Measurements from ENCODE around the gene STK32B. TPM values are rescaled to one million over a fixed set of nuclear protein-coding genes. Genes with fewer than 3 reads are reported as not detected.

The STK32B gene
- polyA plus RNA-seq, 1 of the 3 experiments (the other 2 are of a cell fraction), result 0.20 TPM

- no peaks in the 10 kb centered on the region for H3K79me2 ChIP-seq (ENCODE audit: insufficient read depth)
- ChIA-PET CTCF (interaction anchor here (1.6 kb wide), 1 partner anchor 88 kb away, joined by 6 read pairs; no protein-coding TSS in a partner anchor), POLR2A (no interaction called here)
- no peak overlapping the region for H3K9ac ChIP-seq
- WGBS (ENCODE audit: low lambda C conversion rate), result under 1% methylated on average over 9 of the region's 9 CpGs
- H3K9me3 ChIP-seq, result no peaks in the 10 kb centered on the region
- no peaks in the 10 kb centered on the region for H3K9me2 ChIP-seq
- H3K36me3 ChIP-seq (replicated peaks in 1 of 2; ENCODE audit: control insufficient read depth in 1 of 2, insufficient read depth in 2 of 2, low read length in 1 of 2), result no peaks in the 10 kb centered on the region
- H3K4me1 ChIP-seq (ENCODE audit: control insufficient read depth in 1 of 2, insufficient read depth in 2 of 2, low read depth in 1 of 2, low read length in 1 of 2), result no peaks in the 10 kb centered on the region
- no peak for DNase-seq
- no peaks in the 10 kb centered on the region for H3F3A ChIP-seq (replicated peaks; ENCODE audit: insufficient read depth)
- H3K4me2 ChIP-seq, result no peak overlapping the region
- TF ChIP-seq RXRA (IDR thresholded peaks at IDR 0.05; ENCODE audit: borderline replicate concordance, low read depth) (no peak), FOSL2 (IDR thresholded peaks at IDR 0.05; ENCODE audit: borderline replicate concordance, low read depth) (no peak), TCF12 (IDR thresholded peaks at IDR 0.05) (no peak), TAF1 (IDR thresholded peaks at IDR 0.05; ENCODE audit: borderline replicate concordance, low read depth, low read length) (no peak), FOXJ3 (CRISPR knock-in tag; IDR thresholded peaks at IDR 0.05) (no peak), SMC3 (IDR thresholded peaks at IDR 0.05; ENCODE audit: low read depth, low read length) (no peak), USF1 (IDR thresholded peaks at IDR 0.05; ENCODE audit: borderline replicate concordance, low read depth) (no peak), MEF2A (IDR thresholded peaks at IDR 0.05; ENCODE audit: borderline replicate concordance, low read depth) (no peak), EP300 (IDR thresholded peaks at IDR 0.05; ENCODE audit: borderline replicate concordance in 1 of 2, low read depth in 1 of 2, low read length in 1 of 2) (no peak), NRF1 (IDR thresholded peaks at IDR 0.05; ENCODE audit: low read depth, low read length) (no peak), PBX3 (IDR thresholded peaks at IDR 0.05) (no peak), GATA2 (CRISPR knock-in tag; IDR thresholded peaks at IDR 0.05) (no peak), RFX5 (IDR thresholded peaks at IDR 0.05; ENCODE audit: low read length) (no peak), FOXM1 (IDR thresholded peaks at IDR 0.05; ENCODE audit: low read depth) (no peak), EZH2phosphoT487 (IDR thresholded peaks at IDR 0.05; ENCODE audit: borderline replicate concordance, low read depth) (no peak), NFIC (IDR thresholded peaks at IDR 0.05; ENCODE audit: borderline replicate concordance) (no peak), ELF1 (IDR thresholded peaks at IDR 0.05) (no peak), SIN3A (IDR thresholded peaks at IDR 0.05; ENCODE audit: borderline replicate concordance, low read depth, low read length) (no peak)
- H3K4me3 ChIP-seq (ENCODE audit: low read depth in 2 of 2, low read length in 1 of 2), result no peak overlapping the region
- H3K27me3 ChIP-seq (ENCODE audit: insufficient read depth), result peaks cover 9% of the 10 kb centered on the region; the same call in 1 of the 2 replicates
- H2AFZ ChIP-seq (ENCODE audit: low read depth), result no peak overlapping the region
- no peak overlapping the region for H3K27ac ChIP-seq (ENCODE audit: low read depth in 2 of 2, low read length in 1 of 2)
- H4K20me1 ChIP-seq (ENCODE audit: insufficient read depth), result no peaks in the 10 kb centered on the region
Observed at GRCh38 chr4:5137927-5138326, 86.6 kb downstream of the STK32B start.

- no peak overlapping the region for H3K4me3 ChIP-seq (ENCODE audit: low read depth in 2 of 2, low read length in 1 of 2)
- peaks cover 9% of the 10 kb centered on the region; the same call in 1 of the 2 replicates for H3K27me3 ChIP-seq (ENCODE audit: insufficient read depth)
- no peaks in the 10 kb centered on the region for H3K9me2 ChIP-seq
- H3F3A ChIP-seq (replicated peaks; ENCODE audit: insufficient read depth), result no peaks in the 10 kb centered on the region
- no peaks in the 10 kb centered on the region for H3K79me2 ChIP-seq (ENCODE audit: insufficient read depth)
- no peaks in the 10 kb centered on the region for H4K20me1 ChIP-seq (ENCODE audit: insufficient read depth)
- no peak overlapping the region for H2AFZ ChIP-seq (ENCODE audit: low read depth)
- H3K9ac ChIP-seq, result no peak overlapping the region
- ChIA-PET CTCF (interaction anchor here (1.6 kb wide), 1 partner anchor 88 kb away, joined by 6 read pairs; no protein-coding TSS in a partner anchor), POLR2A (no interaction called here)
- H3K9me3 ChIP-seq, result no peaks in the 10 kb centered on the region
- no peak overlapping the region for H3K4me2 ChIP-seq
- no peak for DNase-seq
- TF ChIP-seq GABPA (IDR thresholded peaks at IDR 0.05; ENCODE audit: low read depth) (no peak), FOSL2 (IDR thresholded peaks at IDR 0.05; ENCODE audit: borderline replicate concordance, low read depth) (no peak), RAD21 (IDR thresholded peaks at IDR 0.05; ENCODE audit: low read length) (no peak), CTCF (IDR thresholded peaks at IDR 0.05) (no peak), ZBTB33 (IDR thresholded peaks at IDR 0.05; ENCODE audit: borderline replicate concordance, low read depth) (no peak)
- 14% methylated on average over 3 of the region's 3 CpGs for WGBS (ENCODE audit: low lambda C conversion rate)
- H3K36me3 ChIP-seq (replicated peaks in 1 of 2; ENCODE audit: control insufficient read depth in 1 of 2, insufficient read depth in 2 of 2, low read length in 1 of 2), result no peaks in the 10 kb centered on the region
- H3K4me1 ChIP-seq (ENCODE audit: control insufficient read depth in 1 of 2, insufficient read depth in 2 of 2, low read depth in 1 of 2, low read length in 1 of 2), result no peaks in the 10 kb centered on the region
- no peak overlapping the region for H3K27ac ChIP-seq (ENCODE audit: low read depth in 2 of 2, low read length in 1 of 2)
Observed at GRCh38 chr4:5138389-5138788, 87.1 kb downstream of the STK32B start.

Measured in SK-N-SH (cell line).